GM23338 (cell line): ENCODE data around the gene ARHGEF1. TPM values are rescaled to one million over a fixed set of nuclear protein-coding genes. Genes with fewer than 3 reads are reported as not detected.

Source experiments
- ATAC-seq: fragments of 200-7000 bp; cut with Tn5 transposase; 3 replicates; pipeline ENCODE4 v1.9.1; 2020
- DNase-seq: peaks from one replicate; pipeline ENCODE4 v3.0.0-alpha.2; 2015; ENCODE audit warnings: low spot score
- H2AFZ ChIP-seq: fragments of 200-600 bp; sonication (generic); 2 replicates; pipeline ENCODE4 v1.8.0; 2016; ENCODE audit warnings: antibody characterized with exemption, mild to moderate bottlenecking, moderate library complexity
- H3F3A ChIP-seq: fragments of 200-600 bp; sonication (generic); replicated peaks from 2 replicates; pipeline ENCODE4 v1.8.0; 2017; ENCODE audit warnings: antibody characterized with exemption, mixed run types, low read depth
- H3K27ac ChIP-seq: fragments of 200-600 bp; sonication (generic); 2 replicates; pipeline ENCODE4 v1.6.1; 2016; ENCODE audit warnings: low read depth
- H3K27me3 ChIP-seq: fragments of 200-600 bp; sonication (generic); 2 replicates; pipeline ENCODE4 v1.8.0; 2016; ENCODE audit warnings: mild to moderate bottlenecking, mixed run types, moderate library complexity; ENCODE audit not compliant: insufficient read depth
- H3K36me3 ChIP-seq: fragments of 200-600 bp; sonication (generic); 2 replicates; pipeline ENCODE4 v1.8.0; 2016; ENCODE audit warnings: mild to moderate bottlenecking; ENCODE audit not compliant: insufficient read depth
- H3K4me1 ChIP-seq: fragments of 200-600 bp; sonication (generic); 2 replicates; pipeline ENCODE4 v1.8.0; 2016; ENCODE audit warnings: mild to moderate bottlenecking, moderate library complexity; ENCODE audit not compliant: insufficient read depth
- H3K4me2 ChIP-seq: fragments of 200-600 bp; sonication (generic); 2 replicates; pipeline ENCODE4 v1.7.1; 2017; ENCODE audit warnings: mixed run types
- H3K4me3 ChIP-seq: fragments of 200-600 bp; sonication (generic); 2 replicates; pipeline ENCODE4 v1.6.1; 2016; ENCODE audit warnings: mixed run types
- H3K79me2 ChIP-seq: fragments of 200-600 bp; sonication (generic); replicated peaks from 2 replicates; pipeline ENCODE4 v1.8.0; 2017; ENCODE audit warnings: mild to moderate bottlenecking; ENCODE audit not compliant: insufficient read depth
- H3K9me2 ChIP-seq: fragments of 200-600 bp; sonication (generic); 2 replicates; pipeline ENCODE4 v1.8.0; 2017; ENCODE audit not compliant: insufficient read depth
- H4K20me1 ChIP-seq: fragments of 200-600 bp; sonication (generic); replicated peaks from 2 replicates; pipeline ENCODE4 v1.8.0; 2017; ENCODE audit warnings: mild to moderate bottlenecking; ENCODE audit not compliant: insufficient read depth
- H3K27ac Mint-ChIP-seq: 2 replicates; pipeline ENCODE4 v1.8.0; 2020; ENCODE audit warnings: inconsistent platforms, mild to moderate bottlenecking, moderate library complexity, mixed read lengths
- H3K27me3 Mint-ChIP-seq: 3 replicates; pipeline ENCODE4 v1.8.0; 2022; ENCODE audit warnings: low read depth, mild to moderate bottlenecking, moderate library complexity, mixed read lengths, inconsistent platforms; ENCODE audit not compliant: insufficient read depth, poor library complexity
- H3K36me3 Mint-ChIP-seq: 3 replicates; pipeline ENCODE4 v1.8.0; 2021; ENCODE audit warnings: low read depth, mild to moderate bottlenecking, inconsistent platforms, moderate library complexity, mixed read lengths
- H3K4me1 Mint-ChIP-seq: 3 replicates; pipeline ENCODE4 v1.8.0; 2020; ENCODE audit warnings: mild to moderate bottlenecking, inconsistent platforms, mixed read lengths
- H3K4me3 Mint-ChIP-seq: 3 replicates; pipeline ENCODE4 v1.8.0; 2021; ENCODE audit warnings: moderate library complexity, mild to moderate bottlenecking, inconsistent platforms, mixed read lengths
- H3K9me3 Mint-ChIP-seq: 3 replicates; pipeline ENCODE4 v1.8.0; 2020; ENCODE audit warnings: moderate library complexity, mild to moderate bottlenecking, inconsistent platforms, mixed read lengths
- CREB1 ChIP-seq: fragments of 250-450 bp; sonication (Bioruptor Pico); IDR thresholded peaks from 2 replicates; pipeline ENCODE4 v1.5.0; 2020; ENCODE audit warnings: low read depth, mild to moderate bottlenecking, moderate library complexity
- CTCF ChIP-seq, 2 experiments: fragments of 200-600 bp in 1 of 2; sonication (generic) in 1 of 2; conservative IDR thresholded peaks; 2 replicates each; pipeline versions ENCODE4 v1.5.1 to v1.6.1; 2016 to 2017; ENCODE audit warnings: antibody characterized with exemption in 2 of 2, low read depth in 2 of 2, mild to moderate bottlenecking in 2 of 2, moderate library complexity in 1 of 2
- ETS1 ChIP-seq: IDR thresholded peaks from 2 replicates; pipeline ENCODE4 v1.6.1; 2016; ENCODE audit warnings: antibody characterized with exemption
- EZH2 ChIP-seq: fragments of 200-600 bp; sonication (generic); IDR thresholded peaks from one replicate; pipeline ENCODE4 v1.8.0; 2017; ENCODE audit warnings: antibody characterized with exemption, mild to moderate bottlenecking, low read depth; ENCODE audit not compliant: unreplicated experiment
- EZH2phosphoT487 ChIP-seq: fragments of 200-600 bp; sonication (generic); IDR thresholded peaks from one replicate; pipeline ENCODE4 v1.8.1; 2018; ENCODE audit warnings: antibody characterized with exemption; ENCODE audit not compliant: unreplicated experiment
- JUNB ChIP-seq: IDR thresholded peaks from one replicate; pipeline ENCODE4 v1.6.1; 2016; ENCODE audit warnings: antibody characterized with exemption; ENCODE audit not compliant: unreplicated experiment
- NANOG ChIP-seq: IDR thresholded peaks from 2 replicates; pipeline ENCODE4 v1.6.1; 2016; ENCODE audit warnings: antibody characterized with exemption, borderline replicate concordance
- POLR2AphosphoS5 ChIP-seq: IDR thresholded peaks from 2 replicates; pipeline ENCODE4 v1.6.1; 2016; ENCODE audit warnings: antibody characterized with exemption, low read depth
- REST ChIP-seq: IDR thresholded peaks from one replicate; pipeline ENCODE4 v1.6.1; 2018; ENCODE audit warnings: antibody characterized with exemption; ENCODE audit not compliant: unreplicated experiment
- STAT1 ChIP-seq: IDR thresholded peaks from one replicate; pipeline ENCODE4 v1.6.1; 2016; ENCODE audit warnings: antibody characterized with exemption; ENCODE audit not compliant: unreplicated experiment
- ZNF114 ChIP-seq: fragments of 250-450 bp; sonication (Bioruptor Pico); IDR thresholded peaks from 2 replicates; pipeline ENCODE4 v1.5.0; 2020; ENCODE audit warnings: mild to moderate bottlenecking, moderate library complexity
- ZNF331 ChIP-seq: fragments of 250-450 bp; sonication (Bioruptor Pico); IDR thresholded peaks from 2 replicates; pipeline ENCODE4 v1.5.0; 2020; ENCODE audit warnings: low read depth, mild to moderate bottlenecking, moderate library complexity
- ZNF462 ChIP-seq: fragments of 250-450 bp; sonication (Bioruptor Pico); IDR thresholded peaks from 2 replicates; pipeline ENCODE4 v1.5.0; 2020; ENCODE audit warnings: mild to moderate bottlenecking, moderate library complexity
- polyA plus RNA-seq: library from polyadenylated mRNA; unstranded; fragments of >200 nt; fragmentation: Nextera tagmentation; extraction: Ambion mirVana; gene quantifications from 2 replicates; pipeline ENCODE4 v1.2.1, GENCODE V29; 2016
- total RNA-seq: library from RNA; depleted of rRNA; stranded (reverse); fragments of >200 nt; shearing (Covaris generic); gene quantifications from 2 replicates; pipeline ENCODE4 v1.2.3, GENCODE V29; 2014

ARHGEF1 gene
- total and polyA plus RNA-seq, 2 experiments from 2014 or later, result 41.3 to 44.7 TPM

- Histone ChIP-seq H3K9me2 (no peaks in the 10 kb centered on the region), H2AFZ (no peak overlapping the region), H3K36me3 (no peaks in the 10 kb centered on the region), H3K4me1 (peaks cover 12% of the 10 kb centered on the region; the same call in 1 of the 2 replicates), H3K4me3 (no peak overlapping the region), H3K27me3 (no peaks in the 10 kb centered on the region), H3K79me2 (no peaks in the 10 kb centered on the region), H3F3A (no peaks in the 10 kb centered on the region), H4K20me1 (no peaks in the 10 kb centered on the region), H3K27ac (no peak overlapping the region), H3K4me2 (no peak overlapping the region)
- H3K4me3 Mint-ChIP-seq, result no peak overlapping the region
- H3K27ac Mint-ChIP-seq, result no peak overlapping the region
- DNase-seq (no peak), ATAC-seq (no peak)
- H3K4me1 Mint-ChIP-seq, result peaks cover 12% of the 10 kb centered on the region
- peaks cover 10% of the 10 kb centered on the region for H3K27me3 Mint-ChIP-seq
- no peaks in the 10 kb centered on the region for H3K9me3 Mint-ChIP-seq
- no peak for TF ChIP-seq JUNB
- TF ChIP-seq POLR2AphosphoS5, result no peak
- no peak for TF ChIP-seq ZNF114
- no peak for TF ChIP-seq ZNF462
- TF ChIP-seq CTCF (conservative IDR thresholded peaks at IDR 0.05; ENCODE audit: low read depth in 2 of 2), result no peak
- no peak for TF ChIP-seq EZH2phosphoT487
- no peak for TF ChIP-seq ZNF331 (CRISPR knock-in tag)
- no peak for TF ChIP-seq STAT1
- no peak for TF ChIP-seq REST
- TF ChIP-seq NANOG, result no peak
- no peak for TF ChIP-seq EZH2
- TF ChIP-seq CREB1, result no peak
- TF ChIP-seq ETS1, result no peak
- H3K36me3 Mint-ChIP-seq, result no peaks in the 10 kb centered on the region
Observed at GRCh38 chr19:41853344-41853743, 29.6 kb upstream of the ARHGEF1 start.
